ENCODE results near the gene TRNT1. TPM values are rescaled to one million over a fixed set of nuclear protein-coding genes. Genes with fewer than 3 reads are reported as not detected.

TRNT1 gene
- total and polyA plus RNA-seq, 2 of the 8 experiments (the other 6 are each of a cell fraction or from before 2014, with no cell fraction given): 7.2 to 33.1 TPM

DNA sequence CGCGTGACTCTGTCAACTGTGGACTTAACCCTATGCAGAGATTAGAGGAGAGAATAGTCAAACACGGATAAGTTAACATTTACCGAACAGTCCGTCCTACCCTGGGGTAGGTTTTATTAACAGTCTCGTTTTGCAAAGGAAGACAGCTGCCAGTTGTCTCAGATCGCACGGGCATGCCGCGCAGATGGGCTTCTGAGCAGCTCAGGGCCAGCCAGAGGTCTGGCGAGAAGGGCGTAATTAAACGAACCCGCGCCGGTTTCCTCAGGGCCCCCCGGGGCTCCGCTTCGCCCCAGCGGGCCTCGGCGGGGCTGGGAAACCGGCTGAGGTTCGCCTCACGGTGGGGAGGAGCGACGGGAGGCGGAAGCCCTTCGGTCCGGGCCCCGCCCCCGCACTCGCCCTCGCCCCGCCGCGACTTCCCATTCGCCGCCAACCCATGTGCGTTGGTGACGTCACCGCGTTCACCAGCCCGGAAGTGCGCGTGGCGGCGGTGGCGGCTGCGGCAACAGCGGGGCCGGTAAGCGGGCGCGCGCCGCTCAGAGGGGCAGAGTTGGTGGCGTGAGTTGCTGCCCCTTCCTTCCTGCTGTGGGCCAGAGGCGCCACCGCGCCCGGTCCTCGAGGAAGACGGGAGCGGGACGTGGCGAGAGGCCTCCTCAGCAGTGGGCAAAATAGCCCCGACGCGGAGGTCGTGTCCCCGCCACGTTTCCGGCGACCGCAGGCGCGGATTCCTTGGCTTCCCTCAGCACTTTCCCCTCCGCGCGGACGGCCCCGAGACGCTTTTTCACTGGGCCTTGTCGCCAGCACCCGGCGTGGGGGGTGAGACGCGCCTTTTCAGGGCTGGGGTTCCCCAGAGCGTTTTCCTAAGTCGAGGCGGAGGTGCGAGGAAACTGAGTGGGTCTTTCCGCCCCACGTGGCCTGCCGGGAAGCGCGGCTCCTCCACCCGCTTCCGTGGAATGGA, at the start of gene TRNT1 (continued):
- TF ChIP-seq CHD2 (IDR thresholded peaks at IDR 0.05; ENCODE audit: low read length): no peak
- no peak for TF ChIP-seq RFX5 (IDR thresholded peaks at IDR 0.05; ENCODE audit: borderline replicate concordance, low read depth, low read length)
- TF ChIP-seq RAD21 (IDR thresholded peaks at IDR 0.05 in 1 of 2, conservative IDR thresholded peaks at IDR 0.05 in 1 of 2; ENCODE audit: low read depth in 2 of 2, low read length in 2 of 2): peak in 1 of 2 experiments; percentile 0; a peak in 1 of 4 replicates
- no peak for TF ChIP-seq NANOG (IDR thresholded peaks at IDR 0.05; ENCODE audit: insufficient read depth, low read depth, low read length, poor library complexity, severe bottlenecking)
- peak; percentile 94 for TF ChIP-seq CREB1 (IDR thresholded peaks at IDR 0.05)
- no peak; a peak in 1 of 4 replicates for TF ChIP-seq SIN3A (conservative IDR thresholded peaks at IDR 0.05 in 1 of 2, IDR thresholded peaks at IDR 0.05 in 1 of 2; ENCODE audit: low read depth in 1 of 2, low read length in 2 of 2)
- TF ChIP-seq BCL11A (IDR thresholded peaks at IDR 0.05; ENCODE audit: low read depth in 2 of 2, low read length in 2 of 2): no peak
- TF ChIP-seq POLR2AphosphoS5 (IDR thresholded peaks at IDR 0.05; ENCODE audit: low read depth, low read length): peak; percentile 91
- no peak for TF ChIP-seq SP2 (IDR thresholded peaks at IDR 0.05; ENCODE audit: low read length)
- TF ChIP-seq TCF12 (IDR thresholded peaks at IDR 0.05; ENCODE audit: low read depth, low read length): no peak
- TF ChIP-seq POU5F1 (IDR thresholded peaks at IDR 0.05; ENCODE audit: low read depth, low read length): no peak
- TF ChIP-seq RNF2 (IDR thresholded peaks at IDR 0.05; ENCODE audit: borderline replicate concordance, low read depth, low read length, missing control alignments, poor library complexity, severe bottlenecking): no peak
- TF ChIP-seq EGR1 (IDR thresholded peaks at IDR 0.05; ENCODE audit: borderline replicate concordance, low read depth, low read length): peak; percentile 89
- peak; percentile 78; the same call in 1 of the 2 replicates for TF ChIP-seq TBP (IDR thresholded peaks at IDR 0.05; ENCODE audit: low read depth, low read length)
- TF ChIP-seq, protein P1, sequence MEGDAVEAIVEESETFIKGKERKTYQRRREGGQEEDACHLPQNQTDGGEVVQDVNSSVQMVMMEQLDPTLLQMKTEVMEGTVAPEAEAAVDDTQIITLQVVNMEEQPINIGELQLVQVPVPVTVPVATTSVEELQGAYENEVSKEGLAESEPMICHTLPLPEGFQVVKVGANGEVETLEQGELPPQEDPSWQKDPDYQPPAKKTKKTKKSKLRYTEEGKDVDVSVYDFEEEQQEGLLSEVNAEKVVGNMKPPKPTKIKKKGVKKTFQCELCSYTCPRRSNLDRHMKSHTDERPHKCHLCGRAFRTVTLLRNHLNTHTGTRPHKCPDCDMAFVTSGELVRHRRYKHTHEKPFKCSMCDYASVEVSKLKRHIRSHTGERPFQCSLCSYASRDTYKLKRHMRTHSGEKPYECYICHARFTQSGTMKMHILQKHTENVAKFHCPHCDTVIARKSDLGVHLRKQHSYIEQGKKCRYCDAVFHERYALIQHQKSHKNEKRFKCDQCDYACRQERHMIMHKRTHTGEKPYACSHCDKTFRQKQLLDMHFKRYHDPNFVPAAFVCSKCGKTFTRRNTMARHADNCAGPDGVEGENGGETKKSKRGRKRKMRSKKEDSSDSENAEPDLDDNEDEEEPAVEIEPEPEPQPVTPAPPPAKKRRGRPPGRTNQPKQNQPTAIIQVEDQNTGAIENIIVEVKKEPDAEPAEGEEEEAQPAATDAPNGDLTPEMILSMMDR (IDR thresholded peaks at IDR 0.05; ENCODE audit: control extremely low read depth in 1 of 3, insufficient read depth in 1 of 3, low read depth in 1 of 3, low read length in 3 of 3): no peak
- TF ChIP-seq, protein P2, sequence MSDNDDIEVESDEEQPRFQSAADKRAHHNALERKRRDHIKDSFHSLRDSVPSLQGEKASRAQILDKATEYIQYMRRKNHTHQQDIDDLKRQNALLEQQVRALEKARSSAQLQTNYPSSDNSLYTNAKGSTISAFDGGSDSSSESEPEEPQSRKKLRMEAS (IDR thresholded peaks at IDR 0.05): peak; percentile 94
- TF ChIP-seq, protein P3, sequence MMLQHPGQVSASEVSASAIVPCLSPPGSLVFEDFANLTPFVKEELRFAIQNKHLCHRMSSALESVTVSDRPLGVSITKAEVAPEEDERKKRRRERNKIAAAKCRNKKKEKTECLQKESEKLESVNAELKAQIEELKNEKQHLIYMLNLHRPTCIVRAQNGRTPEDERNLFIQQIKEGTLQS (IDR thresholded peaks at IDR 0.05; ENCODE audit: insufficient read depth, low read depth, low read length): no peak
- TF ChIP-seq NRF1 (IDR thresholded peaks at IDR 0.05; ENCODE audit: low read depth, low read length): no peak
- no peak for TF ChIP-seq SIRT6 (IDR thresholded peaks at IDR 0.05; ENCODE audit: low read length)
- no peak for TF ChIP-seq SP1 (IDR thresholded peaks at IDR 0.05; ENCODE audit: low read depth, low read length)
